GM12892 (cell line): ENCODE data around the gene RHOV.

Source experiments
- POLR2A ChIP-seq: IDR thresholded peaks from 2 replicates; pipeline ENCODE4 v1.6.1; 2011; ENCODE audit warnings: low read depth, low read length, control low read depth
- POLR2AphosphoS5 ChIP-seq: IDR thresholded peaks from 2 replicates; pipeline ENCODE4 v1.6.1; 2011; ENCODE audit warnings: low read depth, low read length, control low read depth
- TAF1 ChIP-seq: IDR thresholded peaks from 2 replicates; pipeline ENCODE4 v1.6.1; 2011; ENCODE audit warnings: low read depth, mild to moderate bottlenecking, control low read depth, low read length, borderline replicate concordance

- TF ChIP-seq POLR2A = no peak
- TF ChIP-seq POLR2AphosphoS5 = no peak
- TF ChIP-seq TAF1 = no peak
These were observed 29.0 kb downstream of the RHOV start for GRCh38 chr15:40845036-40845435.
